ENCODE results near the gene USP12. TPM values are rescaled to one million over a fixed set of nuclear protein-coding genes. Genes with fewer than 3 reads are reported as not detected.

USP12 gene
- total RNA-seq, 1 donor from 2014 or later: 17.2 TPM

DNA sequence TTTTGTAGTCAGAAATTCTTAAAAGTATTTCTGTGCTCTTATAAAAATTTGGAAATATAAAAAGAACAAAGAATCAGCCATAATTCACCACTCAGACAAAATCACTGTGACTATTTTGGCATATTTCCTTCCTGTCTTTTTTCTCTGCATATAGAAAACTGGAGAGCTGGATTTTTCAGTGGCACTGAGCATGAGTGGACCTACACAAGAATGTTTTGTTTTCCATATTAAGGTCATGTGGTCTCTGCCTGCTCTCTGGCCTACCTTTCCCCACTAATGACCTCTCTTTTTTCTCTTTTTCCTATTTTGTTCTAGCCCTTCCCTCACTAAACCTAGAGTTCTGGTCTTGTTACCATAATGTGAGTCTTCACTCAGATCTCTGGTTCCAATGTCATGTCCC lies 17.6 kb upstream of the USP12 start:
- DNase-seq (no peak), ATAC-seq (ENCODE audit: poor library complexity) (no peak)
- intact Hi-C loops (cut with DNase I): no loop called here

GRCh38 chr13:27188239-27188638 lies 16.6 kb upstream of the USP12 start:
- intact Hi-C loops (cut with DNase I): no loop called here
- ATAC-seq (ENCODE audit: poor library complexity): no peak
- DNase-seq: no peak

GRCh38 chr13:27186295-27186694 lies 14.7 kb upstream of the USP12 start:
- intact Hi-C loops (cut with DNase I): no loop called here
- no peak for DNase-seq
- ATAC-seq (ENCODE audit: poor library complexity): no peak

DNA sequence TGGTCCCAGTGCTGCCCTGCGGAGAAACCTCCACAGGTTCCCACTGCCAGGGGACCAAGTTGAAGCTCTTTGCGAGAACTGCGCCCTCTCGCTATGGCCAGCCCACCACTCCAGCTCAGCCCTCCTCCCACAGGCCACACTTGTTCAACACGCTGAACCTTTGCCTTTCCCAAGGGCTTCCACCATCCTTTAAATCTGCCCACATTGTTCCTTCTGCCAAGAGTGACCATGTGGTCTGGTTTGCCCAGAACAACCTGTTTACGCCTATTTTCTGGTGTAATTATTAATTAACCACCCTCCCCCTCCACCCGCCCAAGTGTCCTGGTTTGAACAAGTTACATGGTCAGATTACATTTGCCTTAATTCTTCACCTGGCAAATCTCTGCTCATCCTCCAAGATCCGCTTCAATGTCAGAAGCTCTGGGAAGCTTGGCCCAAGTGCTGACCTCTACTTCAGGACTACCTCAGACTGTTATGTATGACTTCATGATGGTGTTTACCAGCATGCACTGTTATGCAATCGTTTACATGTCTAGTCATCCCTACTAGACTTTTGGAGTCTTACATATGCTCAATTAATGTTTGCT lies 12.0 kb upstream of the USP12 start:
- intact Hi-C loops (cut with DNase I): no loop called here
- DNase-seq (no peak), ATAC-seq (ENCODE audit: poor library complexity) (peak; percentile 16)

GRCh38 chr13:27182844-27183497 lies 11.4 kb upstream of the USP12 start:
- intact Hi-C loops (cut with DNase I): no loop called here
- ATAC-seq (ENCODE audit: poor library complexity) (peak; percentile 96), DNase-seq (peak; percentile 71)

DNA sequence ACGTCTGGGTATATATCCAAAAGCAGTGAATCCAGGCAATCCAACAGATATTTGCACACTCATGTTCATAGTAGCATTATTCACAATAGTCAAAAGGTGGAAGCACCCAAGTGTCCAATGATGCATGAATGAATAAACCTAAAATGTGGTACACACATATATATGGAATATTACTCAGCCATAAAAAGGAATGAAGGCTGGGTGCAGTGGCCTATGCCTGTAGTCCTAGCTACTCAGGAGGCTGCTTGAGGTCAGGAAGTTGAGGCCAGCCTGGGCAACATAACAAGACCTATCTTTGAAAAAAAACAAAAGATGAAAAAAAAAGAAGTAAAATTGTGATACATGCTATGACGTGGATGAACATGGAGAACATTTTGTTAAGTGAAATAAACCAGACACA lies 10.4 kb upstream of the USP12 start:
- no peak for ATAC-seq (ENCODE audit: poor library complexity)
- DNase-seq: no peak
- intact Hi-C loops (cut with DNase I): no loop called here

GRCh38 chr13:27177852-27178251 lies 6.2 kb upstream of the USP12 start:
- intact Hi-C loops (cut with DNase I): no loop called here
- no peak for ATAC-seq (ENCODE audit: poor library complexity)

DNA sequence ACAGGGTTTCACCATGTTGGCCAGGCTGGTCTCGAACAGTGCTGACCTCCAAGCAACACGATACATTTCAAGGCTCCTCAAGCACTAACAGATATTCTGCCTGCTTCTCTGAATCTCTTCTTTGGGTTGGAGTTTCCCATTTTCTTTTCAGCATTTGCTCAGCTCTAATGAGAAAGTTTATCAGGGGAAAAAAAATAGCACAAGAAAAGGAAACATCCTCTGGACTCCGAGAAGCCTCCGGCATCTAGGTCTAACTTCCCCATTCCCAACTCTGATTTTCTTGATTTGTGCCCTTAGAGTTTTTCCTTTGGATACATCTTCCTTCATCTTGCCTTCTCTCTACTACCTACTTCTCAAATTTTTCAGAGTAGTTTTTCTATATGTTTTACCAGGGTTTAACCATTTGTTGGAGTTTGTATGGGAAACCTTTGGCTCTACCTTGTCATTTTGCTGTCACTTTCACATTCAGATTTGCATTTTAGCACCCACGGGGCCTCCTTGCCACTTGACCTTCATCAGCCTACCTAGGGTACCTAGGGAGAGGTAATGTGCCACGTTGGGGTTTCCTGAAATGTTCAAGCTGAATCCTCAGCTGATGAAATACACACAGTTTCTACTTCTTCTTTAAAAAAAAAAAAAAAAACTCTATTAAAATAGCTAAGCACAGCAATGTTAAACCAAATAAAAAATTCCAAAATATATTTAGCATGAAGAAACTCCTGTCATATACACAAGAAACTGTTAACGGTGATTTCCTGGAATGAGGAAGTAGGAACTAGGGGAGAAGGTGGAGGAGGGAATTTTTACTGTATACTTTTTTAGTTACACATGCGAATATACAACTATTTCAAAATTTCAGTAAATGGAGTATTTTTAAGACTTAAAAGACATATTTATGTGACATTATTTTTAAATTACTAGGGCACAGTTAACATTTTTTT lies 5.1 kb upstream of the USP12 start:
- intact Hi-C loops (cut with DNase I): no loop called here
- DNase-seq: no peak
- no peak for ATAC-seq (ENCODE audit: poor library complexity)

More at GRCh38 chr13:27177852-27178251, 6.2 kb upstream of the USP12 start:
- DNase-seq: no peak

DNA sequence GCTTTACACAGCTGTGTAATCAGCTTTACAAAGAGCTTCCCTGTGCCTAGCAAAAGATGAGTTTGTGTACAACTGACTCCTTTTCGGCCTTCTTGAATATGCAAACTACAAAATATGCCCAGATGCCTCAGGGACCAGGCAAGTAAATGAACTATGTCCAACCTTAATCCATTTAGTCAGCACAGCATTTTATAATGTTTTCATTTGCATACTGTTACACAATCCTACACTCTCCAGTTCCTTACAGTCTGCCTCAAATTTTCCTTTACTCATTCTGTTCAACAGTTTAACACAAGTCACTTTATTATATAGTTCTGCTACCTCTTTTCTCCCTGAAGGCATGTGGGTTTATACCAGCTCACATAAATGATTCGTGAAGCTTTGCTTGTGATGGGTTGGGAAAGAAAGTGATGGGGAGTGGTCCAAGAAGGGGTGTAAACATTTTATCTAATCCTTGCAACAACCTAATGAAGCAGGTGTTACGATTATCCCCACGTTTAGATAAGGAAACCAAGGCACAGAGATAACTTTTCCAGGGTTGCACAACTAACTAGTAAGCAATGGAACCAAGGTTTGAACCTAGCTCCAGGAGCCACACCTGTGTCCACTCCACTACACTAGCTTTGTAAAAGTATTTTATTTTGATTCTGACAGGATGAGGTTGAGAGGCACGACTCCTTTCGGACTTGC lies 3.3 kb upstream of the USP12 start:
- no peak for ATAC-seq (ENCODE audit: poor library complexity)
- intact Hi-C loops (cut with DNase I): no loop called here

DNA sequence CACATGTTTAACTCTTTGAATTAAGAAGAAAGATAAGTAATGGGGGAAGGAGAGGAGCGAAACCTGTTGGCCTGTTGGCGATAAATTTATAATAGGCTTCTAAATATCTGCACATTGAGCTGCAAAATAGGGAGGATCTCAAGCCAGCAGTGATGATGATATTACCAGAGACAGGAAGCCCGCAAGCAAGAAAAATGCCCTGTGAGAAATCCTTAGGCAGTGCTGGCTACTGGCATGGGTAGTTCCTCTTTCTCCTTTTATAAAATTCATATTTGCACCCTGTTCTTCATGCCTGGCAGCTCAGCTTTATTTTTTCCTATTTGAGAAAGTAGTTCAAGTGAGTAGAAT lies 858 bp upstream of the USP12 start:
- ATAC-seq (ENCODE audit: poor library complexity): no peak
- DNase-seq: no peak
- intact Hi-C loops (cut with DNase I): no loop called here

More for the DNA sequence above, 3.3 kb upstream of the USP12 start:
- no peak for DNase-seq

DNA sequence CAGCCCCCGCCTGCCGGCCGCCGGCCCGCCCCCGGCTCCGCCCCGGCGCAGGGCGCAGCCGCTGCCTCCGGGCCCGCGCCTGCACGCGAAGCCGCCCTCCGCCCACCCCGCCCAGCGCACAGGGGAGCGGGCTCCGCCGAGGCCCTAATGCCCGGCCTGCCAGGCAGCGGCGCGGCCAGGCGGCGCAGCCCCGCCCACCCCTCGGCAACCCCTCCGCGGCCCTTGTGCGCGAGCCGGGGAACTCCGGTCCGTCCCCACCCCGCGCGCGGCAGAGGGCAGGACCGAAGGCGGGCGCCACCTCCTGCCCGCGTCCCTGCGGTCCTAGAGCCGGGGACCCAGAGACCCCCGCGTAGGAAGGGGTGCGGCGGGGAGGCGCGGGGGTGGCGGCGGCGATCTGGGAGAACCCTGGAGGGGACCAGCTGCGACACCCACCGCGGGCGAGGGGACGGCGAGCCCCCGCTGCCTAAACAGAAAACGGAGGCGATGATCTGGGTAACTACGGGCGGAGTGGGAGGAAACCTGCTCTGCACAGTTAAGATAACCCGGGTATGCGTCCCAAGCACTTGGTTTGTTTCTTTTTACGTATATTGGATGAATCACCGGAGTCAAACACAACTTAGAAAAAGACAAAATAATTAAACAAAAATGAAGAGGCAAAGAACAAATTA lies 350 bp upstream of the USP12 start:
- DNase-seq: peak; percentile 95
- intact Hi-C loops (cut with DNase I): no loop called here
- peak; percentile 98 for ATAC-seq (ENCODE audit: poor library complexity)

DNA sequence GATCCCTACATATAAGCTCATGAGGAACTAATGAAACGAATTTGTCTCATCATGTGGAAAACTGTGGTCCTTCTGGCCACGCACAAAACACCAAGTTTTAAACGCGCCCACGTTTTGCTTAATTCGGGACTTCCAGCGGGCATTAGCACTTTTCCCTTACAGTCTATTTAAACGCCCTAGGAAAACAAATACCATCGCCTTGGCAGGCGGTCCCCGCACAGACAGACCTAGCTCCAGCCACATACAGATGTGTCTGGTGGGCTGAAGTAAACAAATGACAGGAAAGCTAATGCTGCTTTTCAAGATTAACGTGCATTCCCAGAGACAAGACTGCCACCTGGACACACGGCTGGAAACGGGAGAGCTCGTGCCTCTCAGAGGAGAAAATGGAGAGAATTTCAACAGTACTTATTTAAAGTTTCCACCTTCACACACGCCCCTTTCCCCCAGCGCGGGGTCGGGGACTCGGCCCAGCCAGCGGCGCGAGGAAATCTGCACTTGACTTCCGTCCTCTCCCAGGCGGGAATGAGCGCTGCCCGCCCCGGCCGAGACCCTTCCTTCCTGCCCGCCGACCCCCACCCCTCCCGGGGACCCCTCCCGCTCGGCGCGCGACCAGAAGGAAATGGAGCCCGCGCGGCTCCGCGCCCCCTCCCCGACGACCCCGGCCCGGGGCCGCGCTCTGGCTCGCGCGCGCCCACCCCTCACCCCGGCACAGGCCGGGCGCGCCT lies 931 bp downstream of the USP12 start:
- peak; percentile 1 for ATAC-seq (ENCODE audit: poor library complexity)
- peak; percentile 57 for DNase-seq
- intact Hi-C loops (cut with DNase I): no loop called here

GRCh38 chr13:27170221-27170515 lies 1.4 kb downstream of the USP12 start:
- DNase-seq: no peak
- intact Hi-C loops (cut with DNase I): no loop called here
- ATAC-seq (ENCODE audit: poor library complexity): no peak

DNA sequence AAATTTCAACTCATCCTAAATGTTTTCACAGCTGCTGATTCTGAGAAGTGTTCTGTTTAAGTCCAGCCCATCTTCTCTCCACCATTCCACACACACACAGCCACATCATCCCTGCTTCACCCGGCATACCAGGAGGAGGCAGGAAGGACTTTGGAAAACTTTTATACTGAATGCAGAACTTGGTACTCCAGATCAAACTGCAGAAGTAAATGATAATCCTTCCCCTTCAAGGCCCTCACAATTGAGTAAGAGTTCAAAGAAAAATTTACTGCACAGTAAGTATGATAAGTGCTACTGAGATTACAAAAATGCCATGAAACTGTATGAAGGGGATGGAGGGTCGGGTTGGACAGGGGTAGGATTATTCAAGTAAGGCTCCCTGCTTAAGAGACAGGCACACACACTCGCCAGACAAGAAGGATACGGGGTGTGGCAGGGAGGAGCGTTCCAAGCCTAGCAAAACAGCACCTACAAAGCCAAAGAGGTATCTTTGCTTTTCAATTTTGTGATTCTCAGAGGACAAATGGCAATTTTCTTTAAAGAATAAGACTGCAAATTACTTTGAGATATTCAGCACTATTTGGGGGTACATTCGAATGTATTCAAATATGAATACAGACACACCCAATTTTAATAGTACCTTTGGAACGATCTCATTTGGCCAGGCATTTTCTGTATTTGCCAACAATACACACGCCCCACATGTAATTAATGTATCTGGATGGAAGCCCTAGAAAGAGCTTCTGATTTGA lies 2.5 kb downstream of the USP12 start:
- intact Hi-C loops (cut with DNase I): no loop called here
- ATAC-seq (ENCODE audit: poor library complexity) (no peak), DNase-seq (no peak)

DNA sequence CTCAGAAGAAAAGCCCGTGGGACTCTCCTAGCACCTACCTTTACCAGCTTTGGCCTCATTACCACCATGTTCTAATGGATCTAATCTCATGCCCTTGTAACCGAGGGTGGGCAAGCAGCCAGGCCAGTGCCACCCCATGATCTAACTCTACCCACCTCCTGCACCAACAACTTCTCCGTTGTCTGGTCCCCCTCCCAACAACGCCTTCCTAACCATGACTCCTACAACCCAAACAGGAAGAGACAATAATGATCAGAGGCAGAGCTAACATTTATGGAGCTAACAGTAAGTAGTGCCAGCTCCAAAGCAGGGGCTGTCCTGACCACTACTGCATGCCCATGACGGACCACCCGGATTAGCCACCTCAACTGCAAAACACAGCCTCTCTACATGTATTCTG lies 3.5 kb downstream of the USP12 start:
- no peak for DNase-seq
- ATAC-seq (ENCODE audit: poor library complexity): no peak
- intact Hi-C loops (cut with DNase I): no loop called here

- intact Hi-C loops (cut with DNase I): no loop called here
- no peak for ATAC-seq (ENCODE audit: poor library complexity)
These were observed 5.3 kb downstream of the USP12 start for GRCh38 chr13:27166313-27166712.

DNA sequence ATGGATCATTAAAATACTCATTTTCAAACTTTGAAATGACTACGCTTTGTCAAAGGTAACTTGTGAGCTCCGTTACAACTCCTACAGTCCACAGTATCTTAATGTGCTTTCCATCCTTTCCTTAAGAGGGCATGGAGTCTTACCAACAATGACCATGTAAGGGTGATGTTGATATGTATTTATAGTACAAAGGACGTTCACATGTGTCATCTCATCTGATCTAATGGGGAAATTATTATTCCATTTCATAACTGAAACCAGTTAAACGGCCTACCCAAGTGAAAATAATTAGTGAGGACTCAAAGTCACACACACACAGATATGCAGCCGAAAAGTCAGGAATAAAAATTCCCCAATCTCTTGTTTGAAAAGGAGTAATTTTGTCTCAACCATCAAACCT lies 9.6 kb downstream of the USP12 start:
- ATAC-seq (ENCODE audit: poor library complexity) (no peak), DNase-seq (no peak)
- intact Hi-C loops (cut with DNase I): no loop called here

More at GRCh38 chr13:27166313-27166712, 5.3 kb downstream of the USP12 start:
- DNase-seq: no peak

- intact Hi-C loops (cut with DNase I): no loop called here
- DNase-seq: no peak
- no peak for ATAC-seq (ENCODE audit: poor library complexity)
These were observed 10.2 kb downstream of the USP12 start for GRCh38 chr13:27161423-27161822.

Measured in Right ventricle myocardium superior (tissue), 1 donor.